ENCODE measurements around the gene RNF168. TPM values are rescaled to one million over a fixed set of nuclear protein-coding genes. Genes with fewer than 3 reads are reported as not detected.
A peak's percentile ranks its signal among the peaks of the same experiment; 100 is the strongest.
"Not testable (repeated sequence)": the region's sequence is repeated elsewhere in the genome, so short reads cannot be mapped to it uniquely, and the experiment has no call there.

The RNF168 gene
- total and polyA plus RNA-seq, 7 donors = 3.6 to 22.1 (median 11.6) TPM

DNA sequence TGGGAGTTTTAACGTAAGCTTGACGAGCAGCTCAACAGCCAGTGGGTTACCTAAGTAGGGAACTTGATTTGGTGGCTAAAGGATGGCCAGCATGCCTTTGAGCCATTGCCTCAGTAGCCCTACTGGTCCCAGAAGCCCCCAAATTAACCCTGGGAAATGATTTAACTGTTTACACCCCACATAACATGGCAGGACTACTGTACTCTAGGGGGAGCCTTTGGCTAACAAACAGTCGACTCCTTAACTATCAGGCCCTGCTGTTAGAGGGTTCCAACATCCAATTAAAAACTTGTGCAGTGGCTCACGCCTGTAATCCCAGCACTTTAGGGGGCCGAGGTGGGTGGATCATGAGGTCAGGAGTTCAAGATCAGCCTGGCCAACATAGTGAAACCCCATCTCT is 21.0 kb upstream of the RNF168 start:
- DNase-seq (no peak), ATAC-seq (no peak)
- WGBS, 3 donors = 50 to 57% (median 52%) methylated on average over 5 of the region's 5 CpGs
- Histone ChIP-seq H3K27ac (no peak overlapping the region), H3K36me3 (ENCODE audit: insufficient read depth in 1 of 2, low read depth in 1 of 2) (no peaks in the 10 kb centered on the region), H3K4me3 (no peak overlapping the region), H3K4me1 (no peaks in the 10 kb centered on the region), H3K27me3 (ENCODE audit: insufficient read depth in 3 of 3, low read length in 2 of 3) (no peaks in the 10 kb centered on the region), H3K9me3 (peaks cover 8% of the 10 kb centered on the region)
- intact Hi-C loops (cut with DNase I) = loop anchor here in 1 of 2 donors (5.0 kb wide), 1 partner anchor 42 kb away; no protein-coding TSS in a partner anchor
- TF ChIP-seq, protein P1, sequence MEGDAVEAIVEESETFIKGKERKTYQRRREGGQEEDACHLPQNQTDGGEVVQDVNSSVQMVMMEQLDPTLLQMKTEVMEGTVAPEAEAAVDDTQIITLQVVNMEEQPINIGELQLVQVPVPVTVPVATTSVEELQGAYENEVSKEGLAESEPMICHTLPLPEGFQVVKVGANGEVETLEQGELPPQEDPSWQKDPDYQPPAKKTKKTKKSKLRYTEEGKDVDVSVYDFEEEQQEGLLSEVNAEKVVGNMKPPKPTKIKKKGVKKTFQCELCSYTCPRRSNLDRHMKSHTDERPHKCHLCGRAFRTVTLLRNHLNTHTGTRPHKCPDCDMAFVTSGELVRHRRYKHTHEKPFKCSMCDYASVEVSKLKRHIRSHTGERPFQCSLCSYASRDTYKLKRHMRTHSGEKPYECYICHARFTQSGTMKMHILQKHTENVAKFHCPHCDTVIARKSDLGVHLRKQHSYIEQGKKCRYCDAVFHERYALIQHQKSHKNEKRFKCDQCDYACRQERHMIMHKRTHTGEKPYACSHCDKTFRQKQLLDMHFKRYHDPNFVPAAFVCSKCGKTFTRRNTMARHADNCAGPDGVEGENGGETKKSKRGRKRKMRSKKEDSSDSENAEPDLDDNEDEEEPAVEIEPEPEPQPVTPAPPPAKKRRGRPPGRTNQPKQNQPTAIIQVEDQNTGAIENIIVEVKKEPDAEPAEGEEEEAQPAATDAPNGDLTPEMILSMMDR (IDR thresholded peaks at IDR 0.05) = no peak

DNA sequence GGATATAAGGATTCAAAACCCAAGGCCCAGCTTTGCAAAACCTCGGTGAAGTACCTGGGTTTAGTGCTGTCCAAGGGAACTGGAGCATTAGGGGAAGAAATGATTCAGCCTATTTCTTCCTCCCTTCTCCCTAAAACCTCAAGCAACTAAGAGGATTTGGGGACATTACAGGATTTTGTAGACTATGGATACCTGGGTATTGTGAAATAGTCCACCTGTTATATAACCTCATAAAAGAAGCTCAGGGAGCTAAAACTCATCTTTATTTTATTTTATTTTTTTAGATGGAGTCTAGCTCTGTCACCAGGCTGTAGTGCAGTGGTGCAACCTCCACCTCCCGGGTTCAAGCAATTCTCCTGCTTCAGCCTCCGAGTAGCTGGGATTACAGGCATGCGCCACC is 20.3 kb upstream of the RNF168 start:
- no peaks in the 10 kb centered on the region for H3K4me1 ChIP-seq
- intact Hi-C loops (cut with DNase I) = loop anchor here in 1 of 2 donors (5.0 kb wide), 1 partner anchor 42 kb away; no protein-coding TSS in a partner anchor
- no peak overlapping the region for H3K27ac ChIP-seq
- DNase-seq (no peak), ATAC-seq (no peak)
- H3K9me3 ChIP-seq = peaks cover 12% of the 10 kb centered on the region
- H3K4me3 ChIP-seq = no peak overlapping the region
- H3K36me3 ChIP-seq (ENCODE audit: insufficient read depth in 1 of 2, low read depth in 1 of 2) = no peaks in the 10 kb centered on the region
- H3K27me3 ChIP-seq (ENCODE audit: insufficient read depth in 3 of 3, low read length in 2 of 3) = no peaks in the 10 kb centered on the region
- 93 to 97% (median 95%) methylated on average over 4 of the region's 4 CpGs for WGBS, 3 donors
- TF ChIP-seq, protein P1 (IDR thresholded peaks at IDR 0.05) = no peak

DNA sequence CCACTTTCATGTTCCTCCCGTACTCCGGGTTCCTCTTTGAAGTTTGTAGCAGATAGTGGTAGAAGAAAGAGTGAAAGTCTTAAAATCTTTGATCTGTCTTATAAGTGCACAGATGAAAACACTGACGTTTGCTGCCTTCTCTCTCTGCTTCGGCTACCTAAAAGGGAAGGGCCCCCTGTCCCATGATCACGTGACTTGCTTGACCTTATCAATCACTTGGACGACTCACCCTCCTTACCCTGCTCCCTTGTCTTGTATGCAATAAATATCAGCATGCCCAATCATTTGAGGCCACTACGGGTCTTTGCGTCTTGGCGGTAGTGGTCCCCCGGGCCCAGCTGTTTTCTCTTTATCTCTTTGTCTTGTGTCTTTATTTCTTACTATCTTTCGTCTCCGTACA is 17.7 kb upstream of the RNF168 start:
- H3K4me3 ChIP-seq; H3K4me1 ChIP-seq; ATAC-seq; DNase-seq; H3K27ac ChIP-seq; H3K36me3 ChIP-seq (ENCODE audit: insufficient read depth in 1 of 2, low read depth in 1 of 2); H3K27me3 ChIP-seq (ENCODE audit: insufficient read depth in 3 of 3, low read length in 2 of 3): not testable (repeated sequence)
- 80 to 93% (median 89%) methylated on average over 11 to 12 of the region's 12 CpGs for WGBS, 3 donors
- peaks cover 12% of the 10 kb centered on the region for H3K9me3 ChIP-seq
- intact Hi-C loops (cut with DNase I) = loop anchor here in 1 of 2 donors (5.0 kb wide), 1 partner anchor 39 kb away; no protein-coding TSS in a partner anchor

DNA sequence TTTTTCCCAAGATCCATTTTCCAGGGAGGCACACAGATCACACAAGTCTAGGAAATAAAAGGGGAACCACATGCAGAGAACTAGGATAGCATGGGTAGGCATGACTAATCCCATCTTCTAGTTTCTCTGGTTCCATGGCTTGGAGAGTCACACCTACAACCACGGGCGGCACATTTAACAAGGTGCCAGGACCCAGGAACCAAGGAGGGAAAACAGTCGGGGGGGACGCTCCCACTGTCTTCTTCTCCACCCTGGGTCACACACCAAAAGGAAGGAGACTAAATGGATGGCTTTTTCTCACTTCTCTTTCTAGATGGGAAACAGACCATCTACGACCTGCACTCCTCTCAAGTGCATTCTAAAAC is 16.1 kb upstream of the RNF168 start:
- DNase-seq (no peak), ATAC-seq (no peak)
- 87 to 90% (median 88%) methylated on average over 5 of the region's 5 CpGs for WGBS, 3 donors
- Histone ChIP-seq H3K27ac (no peak overlapping the region), H3K36me3 (ENCODE audit: insufficient read depth in 1 of 2, low read depth in 1 of 2) (no peaks in the 10 kb centered on the region), H3K27me3 (ENCODE audit: insufficient read depth in 3 of 3, low read length in 2 of 3) (no peaks in the 10 kb centered on the region), H3K4me3 (no peak overlapping the region), H3K4me1 (peaks cover 6% of the 10 kb centered on the region), H3K9me3 (peaks cover 12% of the 10 kb centered on the region)
- intact Hi-C loops (cut with DNase I) = loop anchor here (1.0 to 10.0 kb wide), 4 partner anchors 33 to 267 kb away; no protein-coding TSS in a partner anchor
- TF ChIP-seq, protein P1 (IDR thresholded peaks at IDR 0.05) = no peak

DNA sequence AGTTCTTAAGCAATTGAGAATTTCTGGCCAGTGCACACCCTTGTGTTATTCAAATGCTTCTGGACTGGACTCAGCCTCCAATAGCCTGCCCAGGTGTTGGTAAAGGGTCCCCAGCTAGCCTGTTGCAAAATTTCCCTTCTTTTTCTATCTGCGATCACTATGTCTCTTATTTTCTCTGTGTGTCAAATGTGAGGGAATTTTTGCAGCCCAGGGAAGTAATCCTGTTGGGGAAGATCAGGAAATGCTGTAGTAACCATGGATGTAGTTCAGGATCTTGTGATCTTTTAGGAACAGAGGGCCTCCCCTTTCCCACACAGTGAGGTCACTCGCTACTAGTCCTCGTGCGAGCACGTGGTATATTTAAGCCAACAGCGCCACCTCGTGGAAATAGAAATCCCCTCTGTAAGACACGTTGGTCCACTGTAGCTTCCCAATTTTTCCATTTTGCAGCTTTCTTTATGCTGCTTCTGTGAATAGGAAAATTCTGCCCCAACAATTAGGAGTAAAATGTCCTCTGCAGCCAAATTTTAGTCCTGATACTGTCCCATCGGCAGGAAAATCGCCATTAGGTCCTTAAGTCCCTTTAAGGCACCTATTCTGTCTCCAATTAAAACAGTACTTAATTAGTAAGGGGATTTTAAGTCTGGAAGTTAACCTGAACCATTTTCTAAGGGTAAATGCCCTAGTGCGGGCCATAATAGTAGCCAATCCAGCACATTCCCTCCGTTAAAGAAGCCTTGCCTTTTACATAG is 15.6 kb upstream of the RNF168 start:
- ATAC-seq (peak; percentile 82 to 88 (median 85)), DNase-seq (peak; percentile 53 to 75)
- Histone ChIP-seq H3K27ac (no peak overlapping the region), H3K4me3 (no peak overlapping the region), H3K4me1 (peaks cover 12% of the 10 kb centered on the region), H3K36me3 (ENCODE audit: insufficient read depth in 1 of 2, low read depth in 1 of 2) (no peaks in the 10 kb centered on the region), H3K9me3 (peaks cover 12% of the 10 kb centered on the region), H3K27me3 (ENCODE audit: insufficient read depth in 3 of 3, low read length in 2 of 3) (no peaks in the 10 kb centered on the region)
- WGBS, 3 donors = 37 to 46% (median 38%) methylated on average over 12 of the region's 12 CpGs
- intact Hi-C loops (cut with DNase I) = loop anchor here (1.0 to 10.0 kb wide), 3 partner anchors 33 to 267 kb away; no protein-coding TSS in a partner anchor
- TF ChIP-seq, protein P1 (IDR thresholded peaks at IDR 0.05) = peak; percentile 76
